NCI-H2107 treated with DMSO at 0.1 percent for 48 hours (cell line): Measurements from ENCODE around the gene MUC20.
"Not testable (repeated sequence)": the region's sequence is repeated elsewhere in the genome, so short reads cannot be mapped to it uniquely, and the experiment has no call there.

Source experiments
- DNase-seq: peaks from one replicate; lab custom pipeline; 2025; ENCODE audit not compliant: unreplicated experiment; lab: John Stamatoyannopoulos, UW

Gene MUC20

DNA sequence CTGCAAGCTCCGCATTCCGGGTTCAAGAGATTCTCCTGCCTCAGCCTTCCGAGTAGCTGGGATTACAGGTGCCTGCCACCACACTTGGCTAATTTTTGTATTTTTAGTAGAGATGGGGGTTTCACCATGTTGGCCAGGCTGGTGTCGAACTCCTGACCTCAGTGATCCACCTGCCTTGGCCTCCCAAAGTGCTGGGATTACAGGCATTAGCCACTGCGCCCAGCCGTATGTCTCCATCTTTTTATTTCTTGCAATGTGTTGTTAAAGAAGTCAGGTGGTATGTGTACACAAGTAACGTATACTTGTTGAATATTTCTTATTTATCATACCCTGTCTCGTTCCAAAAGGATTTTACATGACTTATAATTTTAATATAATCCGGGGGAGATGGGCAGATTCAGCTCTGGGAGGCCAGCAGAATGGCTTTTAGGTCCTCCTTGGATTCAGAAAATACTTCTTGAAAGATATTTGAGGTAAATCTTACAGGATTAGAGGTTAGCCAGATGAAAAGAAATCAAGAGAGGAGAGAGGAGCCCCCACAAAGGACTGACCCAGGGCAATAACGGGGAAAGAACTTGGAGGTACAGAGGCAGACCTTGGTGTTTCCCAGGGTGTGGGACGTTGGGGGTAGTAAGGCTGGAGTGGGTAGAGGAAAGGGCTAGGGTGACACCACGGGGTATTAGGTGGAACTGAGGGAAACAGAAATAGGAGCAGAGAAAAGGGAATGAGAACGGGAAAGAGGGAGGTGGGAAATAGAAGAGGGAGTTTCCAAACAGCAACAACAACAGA, 27.2 kb upstream of the MUC20 start:
- no peak for DNase-seq

DNA sequence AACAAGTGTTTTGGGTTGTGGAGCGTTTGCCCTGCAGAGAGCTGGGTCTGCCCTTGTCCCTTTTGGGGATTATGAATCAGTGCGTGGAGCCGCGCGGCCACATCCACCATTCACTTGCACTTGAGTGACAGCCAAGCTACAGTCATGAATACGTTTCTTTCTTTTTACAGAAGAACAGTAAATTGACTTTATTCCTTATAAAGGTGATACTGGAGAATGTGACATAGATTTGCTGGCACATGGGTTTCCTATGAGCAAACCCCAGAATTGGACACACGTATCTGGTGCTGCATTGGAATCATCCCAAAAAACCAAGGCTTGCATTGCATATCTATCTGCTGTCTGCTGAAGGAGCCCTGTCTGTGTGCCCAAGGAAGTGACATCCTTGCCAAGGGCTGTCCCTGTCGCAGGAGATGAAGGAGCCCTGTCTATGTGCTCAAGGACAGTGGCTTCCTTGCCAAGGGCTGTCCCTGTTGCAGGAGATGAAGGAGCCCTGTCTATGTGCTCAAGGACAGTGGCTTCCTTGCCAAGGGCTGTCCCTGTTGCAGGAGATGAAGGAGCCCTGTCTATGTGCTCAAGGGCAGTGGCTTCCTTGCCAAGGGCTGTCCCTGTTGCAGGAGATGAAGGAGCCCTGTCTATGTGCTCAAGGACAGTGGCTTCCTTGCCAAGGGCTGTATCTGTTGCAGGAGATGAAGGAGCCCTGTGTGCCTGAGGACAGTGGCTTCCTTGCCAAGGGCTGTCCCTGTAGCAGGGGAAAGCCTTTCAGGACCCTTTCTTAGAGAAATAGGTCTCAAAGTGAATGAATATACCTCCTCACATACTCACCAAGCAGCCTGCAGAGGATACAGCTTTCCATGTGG, 26.3 kb upstream of the MUC20 start:
- DNase-seq = not testable (repeated sequence)

DNA sequence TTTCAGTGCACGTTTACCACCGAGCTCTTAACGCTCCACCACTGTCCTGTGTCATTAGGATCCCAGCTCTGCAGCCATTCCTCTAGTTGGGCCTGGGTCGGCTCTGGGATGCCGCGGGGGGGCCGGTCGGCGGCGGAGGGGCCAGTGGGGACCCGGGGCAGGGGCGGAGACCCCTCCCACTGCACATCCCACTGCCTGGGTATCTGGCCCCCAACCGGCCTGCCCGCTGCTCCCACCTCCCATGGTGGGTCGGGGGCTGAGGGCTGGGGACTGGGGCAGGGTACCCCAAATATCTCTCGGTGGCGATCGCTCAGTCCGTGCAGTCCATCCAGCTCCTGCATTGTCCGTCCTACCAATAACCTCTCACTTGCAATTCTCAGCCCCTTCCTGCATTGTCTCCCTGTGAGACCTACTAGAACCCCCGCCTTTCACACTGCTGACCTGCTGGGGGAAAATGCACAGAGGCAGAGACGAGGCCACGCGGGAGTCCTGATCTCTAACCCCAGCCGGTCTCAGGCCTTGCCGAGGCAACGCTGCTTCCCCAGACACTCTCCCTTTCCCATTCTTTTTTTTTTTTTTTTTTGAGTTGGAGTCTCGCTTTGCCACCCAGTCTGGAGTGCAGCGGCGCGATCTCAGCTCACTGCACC, 24.0 kb upstream of the MUC20 start:
- DNase-seq = no peak

- no peak for DNase-seq
Measured at GRCh38 chr3:195697582-195698324, 23.0 kb upstream of the MUC20 start.

DNA sequence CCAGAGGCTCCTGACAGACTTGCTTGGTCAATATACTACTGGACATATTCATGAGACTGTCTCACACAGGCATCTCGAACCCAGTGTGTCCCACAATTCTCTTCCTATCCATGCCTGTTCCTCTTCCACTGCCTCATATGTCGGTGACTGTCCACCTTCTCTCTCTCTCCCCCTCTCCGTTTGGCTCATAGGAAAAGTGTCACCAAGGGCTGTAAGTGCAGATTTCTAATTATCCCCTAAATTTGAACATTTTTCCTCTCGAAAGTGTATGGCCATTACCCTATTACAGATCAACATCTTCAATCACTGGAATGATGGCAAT, 22.5 kb upstream of the MUC20 start:
- no peak for DNase-seq

DNA sequence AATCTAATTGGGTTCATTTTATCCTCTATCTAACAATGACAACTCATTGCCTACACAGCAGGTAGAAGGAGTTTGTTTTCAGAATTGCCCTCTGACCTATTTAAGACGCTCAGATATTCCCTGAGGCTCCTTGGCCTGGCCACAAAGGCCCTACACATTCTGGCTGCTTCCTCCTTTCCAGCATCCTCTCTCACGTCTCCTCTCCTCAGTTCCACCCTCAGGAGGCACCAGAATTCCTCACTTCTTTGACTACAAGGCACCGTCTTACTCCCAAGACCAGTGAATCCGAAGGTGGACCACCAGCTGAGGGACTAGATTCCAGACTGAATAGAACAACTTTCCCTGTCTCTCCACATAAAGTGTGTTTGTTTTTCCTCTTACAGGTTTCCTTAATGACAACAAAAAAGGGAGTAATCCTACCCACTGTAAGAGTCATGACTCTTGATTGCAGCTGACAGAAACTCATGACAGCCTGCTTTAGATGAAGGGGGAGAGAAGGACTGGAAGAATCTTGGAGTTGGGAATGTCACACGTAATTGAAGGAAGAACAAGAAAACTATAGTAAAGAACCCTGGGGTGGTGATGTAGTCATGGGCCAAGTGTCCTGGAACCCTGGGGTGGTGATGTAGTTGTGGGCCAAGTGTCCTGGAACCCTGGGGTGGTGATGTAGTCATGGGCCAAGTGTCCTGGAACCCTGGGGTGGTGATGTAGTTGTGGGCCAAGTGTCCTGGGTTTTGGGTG, 22.0 kb upstream of the MUC20 start:
- DNase-seq = no peak

- DNase-seq = no peak
Measured at GRCh38 chr3:195699388-195699771, 21.4 kb upstream of the MUC20 start.

GRCh38 chr3:195699860-195700259, 20.9 kb upstream of the MUC20 start:
- no peak for DNase-seq

DNA sequence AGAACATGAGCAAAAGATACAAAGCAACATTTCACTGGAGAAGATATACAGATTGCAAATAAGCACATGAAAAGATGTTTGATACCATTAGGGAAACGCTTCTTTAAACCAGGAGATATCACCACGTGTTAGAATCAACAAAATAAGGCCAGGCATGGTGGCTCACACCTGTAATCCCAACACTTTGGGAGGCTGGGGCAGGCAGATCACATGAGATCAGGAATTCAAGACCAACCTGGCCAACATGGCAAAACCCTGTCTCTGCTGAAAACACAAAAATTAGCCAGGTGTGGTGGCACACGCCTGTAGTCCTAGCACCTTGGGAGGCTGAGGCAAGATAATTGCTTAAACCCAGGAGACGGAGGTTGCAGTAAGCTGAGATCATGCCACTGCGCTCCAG, 20.5 kb upstream of the MUC20 start:
- DNase-seq = no peak

- DNase-seq = no peak
Measured at GRCh38 chr3:195701042-195701915, 19.5 kb upstream of the MUC20 start.

DNA sequence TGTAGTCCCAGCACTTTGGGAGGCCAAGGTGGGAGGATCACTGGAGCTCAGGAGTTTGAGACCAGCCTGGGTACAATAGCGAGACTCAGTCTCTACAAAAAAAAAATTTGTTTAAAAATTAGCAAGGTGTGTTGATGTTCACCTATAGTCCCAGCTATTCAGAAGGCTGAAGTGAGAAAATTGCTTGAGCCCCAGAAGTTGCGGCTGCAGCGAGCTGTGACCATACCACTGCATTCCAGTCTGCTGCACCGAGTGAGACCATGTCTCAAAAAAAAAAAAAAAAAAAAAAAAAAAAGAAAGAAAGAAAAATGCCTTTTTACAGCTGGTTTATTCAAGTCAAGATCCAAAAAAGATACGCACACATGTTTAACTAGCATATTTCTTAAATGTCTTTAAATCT, 17.0 kb upstream of the MUC20 start:
- DNase-seq = no peak

- DNase-seq = no peak
Measured at GRCh38 chr3:195704433-195704999, 16.3 kb upstream of the MUC20 start.

GRCh38 chr3:195705081-195705991, 15.4 kb upstream of the MUC20 start:
- no peak for DNase-seq

DNA sequence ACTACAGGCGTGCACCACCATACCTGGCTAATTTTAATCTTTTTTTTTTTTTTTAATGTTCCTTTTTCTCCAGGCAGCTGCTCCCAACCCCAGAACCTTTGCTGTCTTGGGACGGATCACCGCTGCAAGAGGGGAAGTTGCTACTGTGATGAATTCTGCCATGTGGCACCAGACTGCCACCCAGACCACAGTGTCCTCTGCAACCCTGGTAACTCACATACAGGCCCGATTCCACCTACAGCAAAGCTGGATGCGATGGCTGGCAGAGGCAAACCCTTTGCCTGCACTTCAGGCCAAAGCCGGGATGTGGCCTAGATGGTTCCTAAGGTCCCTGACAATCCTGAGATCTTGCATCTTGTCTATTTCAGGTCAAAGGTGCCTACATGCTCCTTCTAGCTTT, 12.7 kb upstream of the MUC20 start:
- no peak for DNase-seq

DNA sequence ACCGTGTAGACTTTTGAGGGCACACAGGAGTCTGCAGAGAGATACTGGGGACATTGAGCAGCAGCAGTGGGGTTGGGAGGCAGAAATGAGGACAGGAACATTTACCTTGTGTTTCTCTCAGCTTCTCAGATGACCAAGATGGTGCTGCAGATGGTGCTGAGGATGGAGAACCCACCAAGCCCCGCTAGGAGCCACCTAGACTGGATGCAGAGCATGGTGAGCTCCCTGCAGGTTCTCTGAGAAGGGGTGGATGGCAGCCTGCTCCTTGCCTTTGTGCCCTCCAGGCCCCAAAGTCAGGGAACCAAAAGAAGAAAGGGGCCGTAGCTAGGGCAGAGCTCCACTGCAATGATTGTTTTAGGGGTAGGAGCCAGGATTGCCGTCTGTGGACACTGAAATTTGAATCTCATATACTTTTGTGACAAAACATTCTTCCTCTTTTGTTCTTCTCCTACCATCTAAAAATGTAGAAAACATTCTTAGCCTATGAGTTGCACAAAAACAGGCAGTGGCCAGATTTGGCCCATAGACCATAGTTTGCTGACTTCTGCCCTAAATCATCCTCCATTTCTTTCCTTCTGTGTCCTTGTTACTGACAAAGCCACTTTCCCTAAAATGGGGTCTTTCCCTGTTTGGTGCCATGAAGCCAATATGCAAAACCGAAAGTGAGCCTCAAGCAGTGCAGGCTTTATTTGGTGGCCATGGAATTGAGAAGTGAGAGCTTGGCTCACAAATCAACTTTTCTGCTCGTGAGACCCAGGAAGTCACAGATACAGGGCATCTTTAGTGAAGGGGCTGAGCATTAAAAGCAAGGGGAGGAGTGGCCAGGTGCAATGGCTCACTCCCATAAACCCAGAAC, 11.9 kb upstream of the MUC20 start:
- no peak for DNase-seq

DNA sequence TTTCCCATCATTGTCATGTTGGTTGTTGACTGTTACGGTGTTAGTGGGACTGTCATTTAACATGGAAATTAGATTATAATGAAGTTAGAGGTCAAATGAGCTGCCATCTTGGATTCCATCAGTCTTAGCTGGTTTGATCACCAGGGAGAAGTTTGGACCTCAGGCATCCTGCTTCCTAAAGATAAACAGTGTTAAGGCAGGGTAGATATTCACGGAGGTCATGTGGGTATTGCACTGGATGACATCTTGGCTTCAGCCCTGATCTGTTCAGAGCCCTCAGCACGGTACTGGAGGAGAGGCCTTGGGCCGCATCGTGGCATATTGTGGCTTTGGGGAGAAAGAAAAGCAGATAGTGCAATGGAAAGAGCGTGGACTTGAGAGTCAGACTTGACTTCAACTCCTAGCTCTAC, 11.1 kb upstream of the MUC20 start:
- DNase-seq = no peak

- DNase-seq = not testable (repeated sequence)
Measured at GRCh38 chr3:195710126-195710905, 10.5 kb upstream of the MUC20 start.
